H1 (cell line): ENCODE results near the gene CASP12. TPM values are rescaled to one million over a fixed set of nuclear protein-coding genes. Genes with fewer than 3 reads are reported as not detected.

ENCODE experiments used
- CEBPB ChIP-seq: IDR thresholded peaks from 2 replicates; pipeline ENCODE4 v1.6.1; 2012; ENCODE audit warnings: low read depth, low read length
- SRF ChIP-seq: IDR thresholded peaks from 2 replicates; pipeline ENCODE4 v1.6.1; 2011; ENCODE audit warnings: mild to moderate bottlenecking, low read depth, low read length, moderate library complexity
- polyA plus RNA-seq, 7 experiments: library from polyadenylated mRNA; depleted of rRNA in 3 of 7; stranded (reverse) in 5 of 7; unstranded in 2 of 7; fragments of >200 nt in 5 of 7; fragments of 200-250 nt in 2 of 7; gene quantifications; 1 replicate in 5 of 7; 2 replicates in 1 of 7; 4 replicates in 1 of 7; pipeline versions ENCODE4 v1.2.1 to v1.2.3, GENCODE V29; 2011 to 2013; ENCODE audit warnings: missing spikeins in 2 of 7, mixed read lengths in 2 of 7
- total RNA-seq: library from RNA; stranded (reverse); fragmentation: NEBNext Ultra II Directional; extraction: Animal tissue kit (Norgen Biotek cat#: 25700); gene quantifications from 2 replicates; pipeline ENCODE4 v1.2.1, GENCODE V29; 2021

CASP12 gene
- total and polyA plus RNA-seq, 2 of the 8 experiments (the other 6 are each of a cell fraction or from before 2014, with no cell fraction given): not detected

DNA sequence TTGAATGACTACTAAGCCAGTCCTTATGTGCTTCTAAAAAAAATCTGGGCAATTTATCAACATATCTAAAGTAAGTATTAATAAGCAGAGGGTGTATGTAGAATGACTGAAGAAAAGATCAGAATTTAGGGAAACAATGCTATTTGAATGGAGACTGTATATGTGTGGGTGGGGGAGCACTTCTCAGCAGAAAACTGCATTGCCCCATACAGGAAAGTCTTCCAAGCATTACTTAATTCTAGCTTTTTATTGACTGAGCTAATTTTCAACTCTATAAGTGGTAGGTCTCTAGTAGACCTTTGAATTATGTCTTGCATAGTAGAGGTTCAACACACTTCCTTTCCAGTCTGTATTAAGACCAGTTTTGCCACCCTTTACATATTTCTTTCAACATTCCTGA is 41.7 kb downstream of the CASP12 start (continued):
- no peak for TF ChIP-seq SRF
- TF ChIP-seq CEBPB: no peak
